Activated CD4-positive, CD25-positive, alpha-beta regulatory T cell (primary cell): Measurements from ENCODE around the gene KCNAB2.
A peak's percentile ranks its signal among the peaks of the same experiment; 100 is the strongest.

Experiments
- DNase-seq, 4 experiments: peaks; one replicate each; lab custom pipeline; 2025; lab: John Stamatoyannopoulos, UW

The KCNAB2 gene

GRCh38 chr1:6129313-6129712 lies 83.6 kb downstream of the KCNAB2 start:
- no peak for DNase-seq

GRCh38 chr1:6130036-6130435 lies 84.3 kb downstream of the KCNAB2 start:
- DNase-seq = no peak

DNA sequence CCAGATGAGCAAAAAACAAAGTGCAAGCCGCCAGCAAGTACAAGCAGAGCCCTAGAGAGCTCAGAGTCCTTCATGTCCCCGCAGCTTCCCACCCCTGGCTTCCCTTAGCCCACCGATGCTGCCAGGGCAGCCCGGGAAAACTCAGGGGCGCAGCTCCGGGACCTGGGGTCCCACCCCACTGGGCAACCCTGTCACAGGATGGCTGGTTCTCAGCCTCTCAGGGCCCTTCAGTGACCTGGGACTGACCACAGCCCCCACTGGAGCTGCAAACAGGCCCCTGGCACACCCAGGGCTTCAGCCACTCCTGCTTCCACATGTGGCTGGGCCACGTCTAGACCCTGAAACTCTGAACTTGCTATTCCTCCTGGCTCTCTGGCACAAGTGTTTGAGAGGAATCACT lies 84.9 kb downstream of the KCNAB2 start:
- no peak for DNase-seq

- DNase-seq = no peak
Observed at GRCh38 chr1:6131561-6131960, 85.9 kb downstream of the KCNAB2 start.

DNA sequence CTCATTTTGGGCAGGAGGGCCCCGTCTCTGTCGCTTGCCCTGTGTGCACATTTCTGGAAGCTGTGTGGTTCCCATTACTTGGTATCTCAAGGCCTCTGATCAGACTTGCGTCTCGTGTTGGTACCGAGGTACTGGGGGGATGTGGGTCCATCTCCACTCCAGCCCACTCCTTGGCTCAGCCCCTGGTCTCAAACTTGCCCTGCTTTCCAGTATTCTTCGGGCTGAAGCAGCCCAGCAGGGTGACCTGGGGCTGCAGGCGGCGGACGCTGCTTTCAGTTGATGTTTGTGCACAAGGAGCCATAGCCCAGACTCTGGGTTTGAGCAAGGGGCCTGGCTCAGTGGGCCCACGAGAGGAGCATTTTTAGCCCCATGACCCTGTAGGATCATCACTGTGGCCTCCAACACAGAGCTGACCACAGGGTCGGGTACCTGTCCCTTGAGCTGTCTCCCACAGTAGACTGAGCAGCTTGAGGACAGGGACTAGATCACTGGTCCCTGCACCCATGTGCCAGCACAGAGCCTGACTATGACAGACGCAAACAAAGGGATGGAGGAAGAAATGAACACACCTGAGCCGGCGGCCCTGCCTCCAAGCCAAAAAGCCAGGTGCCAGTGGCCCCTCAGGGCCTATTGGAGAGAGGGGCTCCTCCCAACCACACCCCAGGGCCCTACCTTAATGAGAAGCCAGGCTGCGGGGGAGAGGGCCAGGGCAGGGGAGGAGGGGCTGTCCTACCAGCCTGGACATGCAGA lies 87.6 kb downstream of the KCNAB2 start:
- no peak for DNase-seq

- no peak for DNase-seq
Observed at GRCh38 chr1:6134206-6134605, 88.5 kb downstream of the KCNAB2 start.

DNA sequence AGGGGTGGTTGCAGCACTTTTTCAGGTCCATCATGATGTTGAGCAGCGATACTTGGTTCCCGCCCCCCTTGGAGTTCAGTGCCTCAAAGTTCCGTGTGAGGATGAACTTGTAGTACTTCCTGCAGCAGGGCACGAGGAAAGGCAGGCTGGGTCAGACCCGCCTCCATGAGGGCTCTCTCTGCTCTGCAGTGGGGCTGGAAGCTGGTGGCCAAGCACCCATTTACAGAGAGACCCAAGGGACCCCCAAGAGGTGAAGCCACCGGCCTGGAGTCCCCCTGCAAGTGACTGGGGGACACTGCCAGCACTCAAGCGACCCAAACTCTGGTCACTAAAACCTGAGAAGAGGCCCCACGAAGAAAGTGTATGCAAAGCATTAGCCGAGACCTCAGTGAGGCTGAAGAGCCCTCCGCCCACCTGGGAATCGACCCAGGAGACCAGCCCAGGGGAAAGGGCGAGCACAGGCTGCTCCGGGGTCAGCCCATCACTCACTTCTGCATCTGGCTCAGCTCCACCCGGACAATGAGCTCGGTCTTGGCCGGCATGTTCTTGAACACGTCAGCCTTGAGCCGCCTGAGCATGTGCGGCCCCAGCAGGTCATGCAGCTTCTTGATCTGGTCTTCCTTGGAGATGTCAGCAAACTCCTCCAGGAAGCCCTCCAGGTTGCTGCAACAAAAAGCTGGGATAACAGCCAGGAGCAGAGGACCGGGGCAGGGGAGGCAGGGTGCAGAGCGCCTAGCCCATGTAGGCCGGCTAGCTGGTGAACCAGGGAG lies 89.2 kb downstream of the KCNAB2 start:
- no peak for DNase-seq

DNA sequence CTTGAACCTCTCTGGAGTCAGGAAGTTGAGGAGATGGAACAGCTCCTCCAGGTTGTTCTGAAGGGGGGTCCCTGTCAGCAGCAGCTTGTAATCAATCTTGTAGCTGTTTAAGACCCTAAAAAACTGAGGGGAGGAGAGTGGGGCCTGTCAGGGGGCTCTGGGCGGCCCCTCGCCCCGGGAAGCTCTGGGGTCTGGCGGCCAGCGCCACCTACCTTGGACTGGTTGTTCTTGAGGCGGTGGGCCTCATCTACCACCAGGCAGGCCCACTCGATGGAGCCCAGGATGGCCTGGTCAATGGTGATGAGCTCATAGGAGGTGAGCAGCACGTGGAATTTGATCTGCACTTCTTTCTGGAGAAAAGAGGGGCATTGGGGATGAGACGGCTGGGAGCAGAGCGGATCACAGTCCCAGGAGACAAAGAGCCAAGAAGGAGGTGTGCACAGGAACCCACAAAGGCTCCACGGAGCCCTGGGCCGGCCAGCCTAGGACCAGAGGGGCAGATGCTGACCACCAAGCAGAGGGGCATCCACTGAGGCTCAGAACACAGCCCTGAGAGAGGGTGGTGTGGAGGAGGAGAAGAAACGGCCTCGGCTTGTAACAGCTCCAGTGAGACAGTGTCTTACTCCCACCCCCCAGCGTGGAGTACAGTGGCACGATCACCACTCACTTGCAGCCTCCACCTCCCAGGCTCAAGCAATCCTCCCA lies 91.0 kb downstream of the KCNAB2 start:
- DNase-seq = no peak

GRCh38 chr1:6137758-6138157 lies 92.1 kb downstream of the KCNAB2 start:
- DNase-seq = no peak

DNA sequence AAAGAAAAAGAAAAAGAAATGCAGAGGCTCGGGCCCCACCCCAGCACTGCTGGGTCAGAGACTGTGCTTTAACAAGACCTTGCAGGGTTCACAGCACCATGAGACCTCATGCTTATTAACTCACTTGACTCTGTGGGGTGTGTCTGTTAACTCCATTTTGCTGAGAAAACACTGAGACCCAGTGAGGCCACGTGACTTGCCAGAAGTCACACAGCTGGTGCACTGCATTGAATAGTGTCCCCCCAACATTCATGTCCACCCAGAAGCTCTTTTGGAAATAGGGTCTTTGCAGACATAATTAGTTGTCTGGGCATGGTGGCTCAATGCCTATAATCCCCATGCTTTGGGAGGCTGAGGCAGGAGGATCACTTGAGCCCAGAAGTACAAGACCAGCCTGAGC lies 94.7 kb downstream of the KCNAB2 start:
- no peak for DNase-seq

- no peak for DNase-seq
Observed at GRCh38 chr1:6141592-6141991, 95.9 kb downstream of the KCNAB2 start.

DNA sequence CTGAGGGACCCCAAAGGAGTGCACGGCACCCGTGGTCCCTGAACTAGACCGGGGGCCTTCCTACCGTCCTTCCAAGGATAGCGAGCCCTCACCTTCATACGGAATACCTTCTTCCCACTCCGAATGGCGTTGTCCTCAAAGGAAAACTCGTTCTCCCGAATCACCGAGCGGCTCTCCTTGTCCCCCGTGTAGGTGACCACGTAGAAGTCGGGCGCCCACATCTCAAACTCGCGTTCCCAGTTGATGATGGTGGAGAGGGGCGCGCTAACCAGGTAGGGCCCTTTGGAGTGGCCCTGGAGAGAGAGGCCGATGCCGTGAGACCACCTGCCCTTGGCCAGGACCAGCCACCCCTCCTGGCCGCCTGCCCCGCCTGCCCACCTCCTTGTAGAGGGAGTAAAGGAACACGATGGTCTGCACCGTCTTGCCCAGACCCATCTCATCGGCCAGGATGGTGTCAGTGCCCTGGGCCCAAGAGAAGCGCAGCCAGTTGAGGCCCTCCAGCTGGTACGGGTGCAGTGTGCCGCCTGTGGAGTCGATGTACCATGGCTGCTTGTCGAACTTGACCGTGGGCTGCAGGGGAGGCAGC lies 96.4 kb downstream of the KCNAB2 start:
- DNase-seq = no peak

DNA sequence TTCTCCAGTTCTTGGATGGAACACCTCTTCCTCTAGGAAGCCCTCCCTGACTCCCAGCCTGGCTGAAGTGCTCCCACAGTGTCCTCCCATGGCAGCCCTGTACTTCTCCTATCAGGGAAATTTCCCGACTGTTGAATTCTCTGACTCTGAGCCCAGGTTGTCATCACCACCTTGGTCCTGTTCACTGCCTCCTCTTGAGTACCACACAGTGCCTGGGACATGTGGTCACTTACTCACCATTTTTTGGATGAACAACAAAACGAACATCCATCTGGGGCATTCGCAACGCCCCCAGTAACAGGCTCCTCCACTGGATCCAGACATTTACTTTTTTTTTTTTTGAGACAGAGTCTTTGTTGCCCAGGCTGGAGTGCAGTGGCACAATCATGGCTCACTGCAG lies 97.0 kb downstream of the KCNAB2 start:
- no peak for DNase-seq

DNA sequence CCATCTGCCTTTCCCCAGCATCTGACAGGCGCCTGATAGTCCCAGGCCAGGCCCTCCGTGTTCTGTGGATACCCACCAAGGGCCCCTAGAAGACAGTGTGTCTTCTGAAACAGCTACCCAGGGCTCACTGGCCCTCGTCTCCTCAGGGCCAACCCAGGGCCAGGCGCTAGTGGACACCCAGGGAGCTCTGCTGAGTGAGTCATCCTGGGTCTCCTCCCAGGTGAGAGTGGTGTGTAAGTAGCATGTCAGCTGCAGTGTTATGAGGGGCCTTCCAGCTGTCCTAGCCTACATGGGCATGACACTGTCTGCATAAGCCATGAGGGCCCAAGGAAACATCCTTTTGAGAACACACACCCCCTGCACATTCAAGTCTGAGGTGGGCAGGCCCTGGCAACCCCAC lies 97.7 kb downstream of the KCNAB2 start:
- DNase-seq = no peak

- no peak for DNase-seq
Observed at GRCh38 chr1:6144175-6144574, 98.5 kb downstream of the KCNAB2 start.

DNA sequence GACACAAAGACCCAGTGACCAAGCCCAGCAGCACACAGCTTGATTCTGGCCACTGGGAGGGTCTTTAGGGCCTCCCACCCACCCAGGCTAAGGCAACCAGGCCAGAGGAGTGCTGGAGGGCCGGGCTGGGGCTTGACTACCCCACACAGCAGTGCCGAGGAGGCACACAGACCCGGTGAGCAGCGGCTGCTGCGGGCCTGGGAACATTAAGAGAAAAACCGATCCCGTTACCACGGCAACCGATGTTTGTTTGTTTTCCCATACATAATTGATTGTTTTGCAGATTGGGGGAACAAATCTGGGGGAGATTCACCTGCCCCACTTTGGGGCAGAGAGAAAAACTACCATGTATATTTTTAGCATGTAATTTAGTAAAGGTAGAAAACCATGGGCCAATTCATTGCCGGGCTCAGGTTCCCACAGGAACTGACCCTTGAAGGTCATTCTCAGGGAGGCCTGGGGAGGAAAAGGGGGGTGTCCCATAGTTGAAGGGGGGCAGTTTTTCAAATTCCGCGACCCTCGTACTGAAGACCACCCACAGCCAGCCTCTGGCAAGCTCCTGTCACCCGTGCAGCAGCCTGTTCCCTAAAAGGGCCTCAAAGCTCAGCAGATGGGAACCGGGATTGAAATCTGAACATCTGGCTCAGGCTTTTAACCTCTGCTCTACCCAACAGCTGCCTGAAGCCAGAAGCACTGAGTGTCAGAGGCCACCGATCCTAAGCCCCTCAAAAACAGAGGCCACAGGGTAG lies 99.1 kb downstream of the KCNAB2 start:
- no peak for DNase-seq

DNA sequence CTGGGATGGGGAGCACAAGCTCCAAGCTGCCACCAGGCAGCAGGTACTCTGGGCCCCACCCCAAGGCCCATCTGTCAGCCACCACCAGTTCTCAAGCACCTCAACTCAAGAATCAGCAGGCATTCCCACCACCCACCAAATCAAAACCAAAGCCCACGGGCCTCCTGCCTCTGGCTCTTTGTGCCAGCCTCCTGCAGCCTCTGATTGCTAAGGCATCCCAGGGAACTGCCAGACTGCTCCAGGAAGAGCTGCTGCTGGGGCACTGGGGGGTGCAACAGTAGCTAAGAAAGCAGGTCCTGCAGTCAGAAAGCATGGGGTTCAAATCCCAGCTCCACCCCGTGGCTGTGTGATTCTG lies 99.7 kb downstream of the KCNAB2 start:
- DNase-seq = no peak

DNA sequence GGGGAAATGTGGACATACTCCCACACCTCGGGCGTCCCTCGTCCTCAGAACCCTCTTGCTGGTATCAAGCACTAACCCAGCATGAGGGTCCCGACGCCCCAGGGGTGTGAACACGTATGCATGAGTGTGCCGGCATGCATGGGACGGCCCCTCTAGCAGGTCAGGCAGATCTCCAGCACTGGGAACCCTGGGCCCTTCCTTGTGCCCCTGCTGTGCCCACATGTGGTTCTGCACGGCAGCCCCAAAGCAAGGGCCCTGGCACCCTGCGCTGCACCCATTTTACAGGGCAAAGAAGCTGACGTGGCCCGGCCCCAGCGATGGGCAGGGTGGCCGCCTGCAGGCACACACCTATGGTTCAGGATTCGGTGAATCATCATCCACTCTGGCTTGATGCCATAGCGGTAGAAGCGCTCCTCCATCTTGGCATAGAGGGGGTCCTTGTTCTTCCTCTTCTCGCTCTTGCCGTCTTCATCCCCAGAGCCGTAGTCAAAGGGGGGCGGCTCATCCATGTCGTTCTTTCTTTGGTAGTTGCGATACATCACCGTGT lies 100.2 kb downstream of the KCNAB2 start:
- DNase-seq = no peak

DNA sequence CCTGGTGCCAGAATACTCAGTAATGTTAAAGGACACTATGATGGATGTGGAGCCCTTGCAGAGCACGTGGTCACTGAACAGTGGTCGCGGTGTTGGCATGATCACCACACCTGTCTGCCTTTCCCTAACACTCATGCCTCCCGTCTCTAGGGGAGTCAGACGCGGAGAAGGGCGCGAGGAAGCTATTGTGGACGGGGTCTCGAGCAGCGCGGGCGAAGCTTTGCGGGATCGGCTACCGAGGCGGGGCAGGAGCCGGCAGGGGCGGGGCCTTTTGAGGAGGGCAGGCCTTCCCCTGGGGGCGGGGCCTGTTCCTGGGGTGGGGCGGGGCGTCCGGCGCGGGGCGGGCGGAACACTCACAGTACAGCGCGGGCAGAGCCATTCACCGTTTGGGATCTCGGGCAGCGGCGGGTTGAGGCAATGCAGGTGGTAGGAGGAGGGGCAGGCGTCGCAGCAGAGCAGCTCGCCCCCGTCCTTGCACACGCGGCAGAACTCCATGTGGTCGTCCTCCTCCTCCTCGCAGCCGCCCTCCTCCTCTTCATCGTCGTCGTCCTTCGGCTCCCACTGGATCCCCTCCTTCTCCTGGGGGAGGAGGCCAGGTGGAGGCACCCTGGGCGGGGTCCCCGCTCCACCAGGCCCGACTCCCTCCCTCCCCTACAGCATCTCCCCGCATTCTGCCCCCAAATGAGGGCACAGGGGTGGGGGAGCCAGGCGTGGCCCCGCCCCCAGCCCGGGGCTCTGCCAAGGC lies 103.0 kb downstream of the KCNAB2 start:
- peak; percentile 36 to 55 (median 40) for DNase-seq

GRCh38 chr1:6149597-6149996 lies 103.9 kb downstream of the KCNAB2 start:
- DNase-seq = no peak
